Thyroid gland (tissue), 4 donors: ENCODE data around the gene IZUMO4.

Source experiments
- POLR2A ChIP-seq, 2 donors: fragments of 450-650 bp; IDR thresholded peaks; one replicate each; pipeline ENCODE4 v1.6.1; 2017; ENCODE audit warnings: antibody characterized with exemption in 2 of 2, mild to moderate bottlenecking in 2 of 2, moderate library complexity in 1 of 2
- TF ChIP-seq, protein P1 (sequence below), 6 experiments: fragments of 200-600 bp in 3 of 6; fragments of 450-650 bp in 3 of 6; sonication (generic) in 3 of 6; IDR thresholded peaks; one replicate each; pipeline ENCODE4 v1.5.1; 2016 to 2019; ENCODE audit warnings: antibody characterized with exemption in 6 of 6, mild to moderate bottlenecking in 2 of 6, inconsistent platforms in 1 of 6, moderate library complexity in 1 of 6

DNA sequence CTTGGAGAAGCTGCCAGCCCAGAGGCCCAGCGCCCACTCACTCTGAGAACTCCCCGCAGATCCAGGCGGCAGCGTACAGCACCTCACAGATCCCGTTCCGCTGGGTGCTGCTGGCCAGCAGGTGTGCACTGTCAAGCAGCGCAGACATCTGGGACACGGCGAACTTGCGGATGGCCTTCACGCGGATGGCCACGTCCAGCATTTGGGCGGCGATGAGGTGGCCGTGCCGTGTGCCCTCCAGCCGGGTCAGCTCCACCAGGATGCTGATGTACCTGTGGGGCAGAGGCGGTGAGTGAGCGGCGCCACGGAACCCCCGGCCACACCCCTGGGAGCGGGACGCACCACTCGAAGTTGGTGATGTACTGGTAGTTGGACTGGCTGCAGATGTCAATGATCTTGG, 24.1 kb downstream of the IZUMO4 start:
- TF ChIP-seq, protein P1, sequence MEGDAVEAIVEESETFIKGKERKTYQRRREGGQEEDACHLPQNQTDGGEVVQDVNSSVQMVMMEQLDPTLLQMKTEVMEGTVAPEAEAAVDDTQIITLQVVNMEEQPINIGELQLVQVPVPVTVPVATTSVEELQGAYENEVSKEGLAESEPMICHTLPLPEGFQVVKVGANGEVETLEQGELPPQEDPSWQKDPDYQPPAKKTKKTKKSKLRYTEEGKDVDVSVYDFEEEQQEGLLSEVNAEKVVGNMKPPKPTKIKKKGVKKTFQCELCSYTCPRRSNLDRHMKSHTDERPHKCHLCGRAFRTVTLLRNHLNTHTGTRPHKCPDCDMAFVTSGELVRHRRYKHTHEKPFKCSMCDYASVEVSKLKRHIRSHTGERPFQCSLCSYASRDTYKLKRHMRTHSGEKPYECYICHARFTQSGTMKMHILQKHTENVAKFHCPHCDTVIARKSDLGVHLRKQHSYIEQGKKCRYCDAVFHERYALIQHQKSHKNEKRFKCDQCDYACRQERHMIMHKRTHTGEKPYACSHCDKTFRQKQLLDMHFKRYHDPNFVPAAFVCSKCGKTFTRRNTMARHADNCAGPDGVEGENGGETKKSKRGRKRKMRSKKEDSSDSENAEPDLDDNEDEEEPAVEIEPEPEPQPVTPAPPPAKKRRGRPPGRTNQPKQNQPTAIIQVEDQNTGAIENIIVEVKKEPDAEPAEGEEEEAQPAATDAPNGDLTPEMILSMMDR (IDR thresholded peaks at IDR 0.05): no peak
- no peak for TF ChIP-seq POLR2A (IDR thresholded peaks at IDR 0.05)
